Heart left ventricle (tissue), 16 donors: ENCODE measurements around the gene CSN2. TPM values are rescaled to one million over a fixed set of nuclear protein-coding genes. Genes with fewer than 3 reads are reported as not detected.

Experiments
- ATAC-seq, 4 donors: fragments of 200-7000 bp; cut with Tn5 transposase; one replicate each; pipeline ENCODE4 v1.9.1; 2020 to 2022; ENCODE audit warnings: moderate library complexity in 4 of 4, mild to moderate bottlenecking in 3 of 4, moderate number of reproducible peaks in 1 of 4
- DNase-seq, 5 donors: peaks; one replicate each; pipeline ENCODE4 v3.0.0-alpha.2; 2020
- H3K27ac ChIP-seq, 12 donors: fragments of 200-600 bp; sonication (generic) in 4 of 12; one replicate each; pipeline versions ENCODE4 v1.5.0 to v1.8.0; 2016 to 2022; ENCODE audit warnings: mild to moderate bottlenecking in 2 of 12
- H3K27me3 ChIP-seq, 9 donors: fragments of 200-600 bp; sonication (generic) in 2 of 9; one replicate each; pipeline versions ENCODE4 v1.5.1 to v1.8.0; 2016 to 2022; ENCODE audit warnings: mild to moderate bottlenecking in 3 of 9
- H3K36me3 ChIP-seq, 9 donors: fragments of 200-600 bp; sonication (generic) in 2 of 9; one replicate each; pipeline versions ENCODE4 v1.5.0 to v1.8.0; 2018 to 2022; ENCODE audit warnings: mild to moderate bottlenecking in 2 of 9
- H3K4me1 ChIP-seq, 12 donors: fragments of 200-600 bp; sonication (generic) in 4 of 12; one replicate each; pipeline versions ENCODE4 v1.5.0 to v1.8.0; 2016 to 2022; ENCODE audit warnings: mild to moderate bottlenecking in 3 of 12
- H3K4me3 ChIP-seq, 12 donors: fragments of 200-600 bp; sonication (generic) in 4 of 12; one replicate each; pipeline versions ENCODE4 v1.5.0 to v1.8.0; 2017 to 2022; ENCODE audit warnings: mild to moderate bottlenecking in 9 of 12, moderate library complexity in 4 of 12
- H3K9me3 ChIP-seq, 12 donors: fragments of 200-600 bp; sonication (generic) in 4 of 12; one replicate each; pipeline versions ENCODE4 v1.5.0 to v1.8.0; 2016 to 2022; ENCODE audit warnings: mild to moderate bottlenecking in 1 of 12
- POLR2A ChIP-seq, 2 donors: fragments of 450-650 bp; IDR thresholded peaks; one replicate each; pipeline ENCODE4 v1.6.1; 2017; ENCODE audit warnings: antibody characterized with exemption in 2 of 2, mild to moderate bottlenecking in 2 of 2, moderate library complexity in 2 of 2
- whole genome bisulfite sequencing, 4 donors: extraction: QIAGEN DNeasy Blood & Tissue Kit in 2 of 4; methylation state at CpG; one replicate each; pipeline versions ENCODE4 v1.1.5 to v1.1.7; 2013 to 2018; 5-methylcytosine and 5-hydroxymethylcytosine counted together
- intact Hi-C, 10 donors: fragments of 100-400 bp; cut with DNase I; formaldehyde crosslinking; loops; one replicate each; pipeline versions ENCODE4 v1.11.1 to v1.14.2; 2022
- polyA plus RNA-seq, 2 donors: library from polyadenylated mRNA; stranded (reverse); fragments of 200-250 nt; gene quantifications; one replicate each; pipeline ENCODE4 v1.2.3, GENCODE V29; 2013
- total RNA-seq, 9 donors: library from RNA; depleted of rRNA in 2 of 9; stranded (reverse); fragments of >200 nt in 2 of 9; fragmentation: NEBNext Ultra II Directional in 3 of 9; extraction: Animal tissue kit (Norgen Biotek cat#: 25700) in 3 of 9; gene quantifications; one replicate each; pipeline versions ENCODE4 v1.1.0 to v1.2.4, GENCODE V29; 2016 to 2023
- TF ChIP-seq, protein P1 (sequence below), 12 donors: fragments of 200-600 bp; sonication (generic) in 4 of 12; IDR thresholded peaks; one replicate each; pipeline versions ENCODE4 v1.5.0 to v1.8.0; 2018 to 2022; ENCODE audit warnings: antibody characterized with exemption in 12 of 12, mild to moderate bottlenecking in 5 of 12
- donor health status: ischemic (EF 13 %, LVEDD 7.1; RV severe dilation, severe dysfunction).
- donor health status: healthy with polysubstance abuse.
- donor health status: DM: no; HTN: yes; CAD: no.
- donor health status: DM: no; HTN: no; CAD: no.
- donor health status: ischemic (EF 25% LVEDD 6.9; RV normal size, moderate dysfunction).
- donor health status: ischemic (EF 25% LVEDD 5.7; RV mildly dilated, moderate dysfunction).
- donor health status: healthy.
- donor health status: DM: yes; HTN: yes; CAD: no.
- donor health status: ischemic (EF 35%, LVEDD 5.7; RV mildly dilated, moderate dysfunction).
- donor health status: nonischemic (EF 11% LVEDD 7.7; RV severe dilation, severe dysfunction).
- donor health status: DM: yes; HTN: yes; CAD: no.
- donor health status: PGD.
- donor health status: ischemic (EF 29% LVEDD 5.4; RV normal size, mild dysfunction).
- donor health status: nonischemic (EF 23%, LVEDD 6.1; RV moderate dilation, normal function).

The CSN2 gene
- total and polyA plus RNA-seq, 11 donors, result not detected

DNA sequence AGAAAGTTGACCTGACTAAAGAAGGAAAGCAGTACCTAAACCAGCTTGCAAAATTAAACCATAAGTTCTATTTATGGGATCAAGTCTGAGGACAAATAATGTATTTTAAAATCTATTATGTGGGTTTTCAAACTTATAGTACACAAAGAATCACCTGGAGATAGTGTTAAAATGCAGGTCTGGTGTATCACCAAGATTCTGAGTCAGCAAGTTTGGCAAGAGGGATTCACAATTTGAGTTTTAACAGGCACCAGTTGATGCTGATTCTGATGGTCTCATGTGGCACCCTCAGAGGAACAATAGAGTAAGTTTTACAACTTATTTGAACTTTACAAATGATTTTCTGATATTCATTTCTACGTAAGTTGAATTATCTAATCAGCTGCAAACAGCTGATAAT, 21.1 kb upstream of the CSN2 start:
- no peaks in the 10 kb centered on the region for H3K27me3 ChIP-seq
- H3K9me3 ChIP-seq, result no peaks in the 10 kb centered on the region
- DNase-seq (no peak), ATAC-seq (no peak)
- no peaks in the 10 kb centered on the region for H3K4me1 ChIP-seq
- intact Hi-C loops, result no loop called here
- 73 to 78% (median 75%) methylated on average over 1 of the region's 1 CpG for WGBS, 4 donors
- H3K27ac ChIP-seq, result no peak overlapping the region
- H3K4me3 ChIP-seq, result no peak overlapping the region
- no peaks in the 10 kb centered on the region for H3K36me3 ChIP-seq
- no peak for TF ChIP-seq POLR2A (IDR thresholded peaks at IDR 0.05)
- TF ChIP-seq, protein P1, sequence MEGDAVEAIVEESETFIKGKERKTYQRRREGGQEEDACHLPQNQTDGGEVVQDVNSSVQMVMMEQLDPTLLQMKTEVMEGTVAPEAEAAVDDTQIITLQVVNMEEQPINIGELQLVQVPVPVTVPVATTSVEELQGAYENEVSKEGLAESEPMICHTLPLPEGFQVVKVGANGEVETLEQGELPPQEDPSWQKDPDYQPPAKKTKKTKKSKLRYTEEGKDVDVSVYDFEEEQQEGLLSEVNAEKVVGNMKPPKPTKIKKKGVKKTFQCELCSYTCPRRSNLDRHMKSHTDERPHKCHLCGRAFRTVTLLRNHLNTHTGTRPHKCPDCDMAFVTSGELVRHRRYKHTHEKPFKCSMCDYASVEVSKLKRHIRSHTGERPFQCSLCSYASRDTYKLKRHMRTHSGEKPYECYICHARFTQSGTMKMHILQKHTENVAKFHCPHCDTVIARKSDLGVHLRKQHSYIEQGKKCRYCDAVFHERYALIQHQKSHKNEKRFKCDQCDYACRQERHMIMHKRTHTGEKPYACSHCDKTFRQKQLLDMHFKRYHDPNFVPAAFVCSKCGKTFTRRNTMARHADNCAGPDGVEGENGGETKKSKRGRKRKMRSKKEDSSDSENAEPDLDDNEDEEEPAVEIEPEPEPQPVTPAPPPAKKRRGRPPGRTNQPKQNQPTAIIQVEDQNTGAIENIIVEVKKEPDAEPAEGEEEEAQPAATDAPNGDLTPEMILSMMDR (IDR thresholded peaks at IDR 0.05), result no peak

DNA sequence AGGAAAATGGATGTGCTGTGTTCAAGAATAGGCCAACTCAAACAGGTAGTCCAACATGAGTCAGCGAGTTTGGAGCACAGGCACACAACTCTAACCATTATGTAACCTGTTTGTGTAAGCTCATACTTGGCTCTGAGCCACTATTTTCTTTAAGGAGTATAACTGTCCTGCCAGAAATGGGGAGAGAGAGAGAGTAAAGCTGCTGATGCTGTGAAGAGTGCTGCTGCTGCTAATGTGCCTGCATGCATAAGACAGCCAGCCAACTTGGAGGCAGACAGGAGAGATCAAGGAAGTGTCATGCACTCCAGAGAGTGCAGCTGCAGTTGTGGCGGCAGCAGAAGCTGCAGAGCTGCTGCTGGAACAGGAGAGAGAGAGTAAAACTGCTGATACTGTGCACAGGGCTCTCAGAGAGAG, 18.5 kb upstream of the CSN2 start:
- Histone ChIP-seq H3K27ac (no peak overlapping the region), H3K4me3 (no peak overlapping the region), H3K4me1 (no peaks in the 10 kb centered on the region), H3K9me3 (no peaks in the 10 kb centered on the region), H3K36me3 (no peaks in the 10 kb centered on the region), H3K27me3 (no peaks in the 10 kb centered on the region)
- WGBS, 4 donors, result 24 to 37% (median 25%) methylated on average over 2 of the region's 2 CpGs
- ATAC-seq (no peak), DNase-seq (no peak)
- TF ChIP-seq, protein P1 (IDR thresholded peaks at IDR 0.05), result no peak
- no peak for TF ChIP-seq POLR2A (IDR thresholded peaks at IDR 0.05)
- intact Hi-C loops, result no loop called here

DNA sequence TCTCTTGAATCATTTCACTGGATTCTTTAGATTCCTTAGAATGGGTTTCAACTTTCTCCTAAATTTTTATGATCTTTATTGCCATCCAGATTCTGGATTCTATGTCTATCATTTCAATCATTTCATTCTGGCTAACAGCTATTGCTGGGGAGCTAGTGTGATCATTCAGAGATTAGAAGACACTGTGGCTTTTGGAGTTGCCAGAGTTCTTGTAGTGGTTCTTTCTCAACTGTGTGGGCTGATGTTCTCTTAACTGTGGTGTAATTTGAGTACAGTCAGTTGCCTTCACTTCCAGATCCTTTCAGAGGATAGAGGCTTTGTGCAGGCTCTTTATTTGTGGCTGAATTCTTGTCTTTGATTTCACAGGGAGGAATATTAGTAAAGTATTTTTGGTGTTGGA, 12.1 kb upstream of the CSN2 start:
- H3K27ac ChIP-seq, result no peak overlapping the region
- no peaks in the 10 kb centered on the region for H3K4me1 ChIP-seq
- H3K4me3 ChIP-seq, result no peak overlapping the region
- TF ChIP-seq, protein P1 (IDR thresholded peaks at IDR 0.05), result no peak
- TF ChIP-seq POLR2A (IDR thresholded peaks at IDR 0.05), result no peak
- no peak for ATAC-seq
- no peaks in the 10 kb centered on the region for H3K9me3 ChIP-seq
- intact Hi-C loops, result no loop called here
- no peaks in the 10 kb centered on the region for H3K36me3 ChIP-seq
- no peak for DNase-seq
- H3K27me3 ChIP-seq, result no peaks in the 10 kb centered on the region

DNA sequence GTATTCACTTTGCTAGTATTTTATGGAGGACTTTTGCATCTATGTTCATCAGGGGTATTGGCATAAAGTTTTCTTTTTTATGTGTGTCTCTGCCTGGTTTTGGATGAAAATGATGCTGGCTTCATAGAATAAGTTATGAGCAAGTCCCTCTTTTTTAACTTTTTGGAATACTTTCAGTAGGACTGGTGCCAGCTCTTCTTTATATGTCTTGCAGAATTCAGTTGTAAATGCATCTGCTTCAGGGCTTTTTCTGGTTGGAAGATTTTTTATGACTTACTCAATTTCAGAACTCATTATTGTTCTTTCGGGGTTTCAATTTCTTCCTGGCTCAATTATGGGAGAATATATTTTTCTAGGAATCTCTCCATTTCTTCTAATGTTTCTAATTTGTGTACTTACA, 9.1 kb upstream of the CSN2 start:
- DNase-seq (no peak), ATAC-seq (no peak)
- no peak overlapping the region for H3K4me3 ChIP-seq
- no peak overlapping the region for H3K27ac ChIP-seq
- 73 to 89% (median 87%) methylated on average over 1 of the region's 1 CpG for WGBS, 4 donors
- intact Hi-C loops, result no loop called here
- no peaks in the 10 kb centered on the region for H3K27me3 ChIP-seq
- H3K4me1 ChIP-seq, result no peaks in the 10 kb centered on the region
- no peaks in the 10 kb centered on the region for H3K36me3 ChIP-seq
- H3K9me3 ChIP-seq, result no peaks in the 10 kb centered on the region
- TF ChIP-seq, protein P1 (IDR thresholded peaks at IDR 0.05), result no peak
- TF ChIP-seq POLR2A (IDR thresholded peaks at IDR 0.05), result no peak
